H9 (cell line): ENCODE results near the gene CRYM. TPM values are rescaled to one million over a fixed set of nuclear protein-coding genes. Genes with fewer than 3 reads are reported as not detected.

ENCODE experiments used
- DNase-seq: peaks from one replicate; pipeline ENCODE4 v3.0.0-alpha.2; 2017
- H2AFZ ChIP-seq: one replicate; pipeline ENCODE4 v1.6.1; 2013; ENCODE audit warnings: mild to moderate bottlenecking, low read length, control low read depth, moderate library complexity
- H2AK5ac ChIP-seq: 2 replicates; pipeline ENCODE4 v1.6.1; 2013; ENCODE audit warnings: low read length, control low read depth, mixed read lengths; ENCODE audit not compliant: insufficient read length
- H2BK120ac ChIP-seq: one replicate; pipeline ENCODE4 v1.6.1; 2013; ENCODE audit warnings: low read depth, mild to moderate bottlenecking, low read length, control low read depth, inconsistent platforms; ENCODE audit not compliant: poor library complexity, severe bottlenecking
- H2BK12ac ChIP-seq: 2 replicates; pipeline ENCODE4 v1.6.1; 2013; ENCODE audit warnings: low read length, control low read depth, mixed read lengths, low read depth; ENCODE audit not compliant: insufficient read length
- H2BK15ac ChIP-seq: 2 replicates; pipeline ENCODE4 v1.6.1; 2013; ENCODE audit warnings: low read depth, low read length, control low read depth
- H2BK20ac ChIP-seq: one replicate; pipeline ENCODE4 v1.6.1; 2013; ENCODE audit warnings: low read depth, mild to moderate bottlenecking, low read length, control low read depth, inconsistent platforms; ENCODE audit not compliant: poor library complexity, severe bottlenecking
- H2BK5ac ChIP-seq: 2 replicates; pipeline ENCODE4 v1.6.1; 2013; ENCODE audit warnings: low read length, control low read depth, mixed read lengths; ENCODE audit not compliant: insufficient read length
- H3K14ac ChIP-seq: 2 replicates; pipeline ENCODE4 v1.6.1; 2013; ENCODE audit warnings: low read length, control low read depth; ENCODE audit not compliant: insufficient read depth
- H3K18ac ChIP-seq: 2 replicates; pipeline ENCODE4 v1.6.1; 2013; ENCODE audit warnings: low read depth, mild to moderate bottlenecking, mixed read lengths, low read length, control low read depth; ENCODE audit not compliant: insufficient read length
- H3K23ac ChIP-seq: 2 replicates; pipeline ENCODE4 v1.6.1; 2013; ENCODE audit warnings: low read length, control low read depth, mixed read lengths, low read depth; ENCODE audit not compliant: insufficient read length
- H3K23me2 ChIP-seq: 2 replicates; pipeline ENCODE4 v1.6.1; 2013; ENCODE audit warnings: low read depth, mild to moderate bottlenecking, mixed read lengths, low read length, control low read depth; ENCODE audit not compliant: insufficient read length, poor library complexity, severe bottlenecking
- H3K27ac ChIP-seq: 2 replicates; pipeline ENCODE4 v1.5.1; 2013; ENCODE audit warnings: low read length, control low read depth, mixed read lengths, low read depth; ENCODE audit not compliant: insufficient read length
- H3K27me3 ChIP-seq: 2 replicates; pipeline ENCODE4 v1.6.1; 2013; ENCODE audit warnings: low read length, control low read depth, inconsistent platforms; ENCODE audit not compliant: insufficient read depth
- H3K4ac ChIP-seq: 2 replicates; pipeline ENCODE4 v1.6.1; 2013; ENCODE audit warnings: low read depth, mild to moderate bottlenecking, control low read depth, inconsistent platforms, low read length, moderate library complexity
- H3K4me1 ChIP-seq: 2 replicates; pipeline ENCODE4 v1.6.1; 2013; ENCODE audit warnings: low read length, control low read depth, inconsistent platforms; ENCODE audit not compliant: insufficient read depth
- H3K4me2 ChIP-seq: 2 replicates; pipeline ENCODE4 v1.6.1; 2013; ENCODE audit warnings: low read length, control low read depth, mixed read lengths; ENCODE audit not compliant: insufficient read length, insufficient read depth
- H3K56ac ChIP-seq: 2 replicates; pipeline ENCODE4 v1.6.1; 2013; ENCODE audit warnings: low read depth, mild to moderate bottlenecking, mixed read lengths, low read length, control low read depth; ENCODE audit not compliant: insufficient read length
- H3K79me1 ChIP-seq: 2 replicates; pipeline ENCODE4 v1.6.1; 2013; ENCODE audit warnings: low read depth, mild to moderate bottlenecking, moderate library complexity, low read length, control low read depth, inconsistent platforms; ENCODE audit not compliant: insufficient read depth, poor library complexity, severe bottlenecking
- H3K79me2 ChIP-seq: 2 replicates; pipeline ENCODE4 v1.6.1; 2013; ENCODE audit warnings: low read length, control low read depth, inconsistent platforms; ENCODE audit not compliant: insufficient read depth
- H3K9ac ChIP-seq: 2 replicates; pipeline ENCODE4 v1.6.1; 2013; ENCODE audit warnings: low read length, control low read depth, mixed read lengths; ENCODE audit not compliant: insufficient read length; ENCODE audit errors: extremely low read depth
- H3K9me3 ChIP-seq: one replicate; pipeline ENCODE4 v1.6.1; 2013; ENCODE audit warnings: low read depth, low read length, inconsistent platforms; ENCODE audit not compliant: control insufficient read depth
- H3T11ph ChIP-seq: one replicate; pipeline ENCODE4 v1.6.1; 2013; ENCODE audit warnings: mild to moderate bottlenecking, low read length, control low read depth, inconsistent platforms
- H4K20me1 ChIP-seq: one replicate; pipeline ENCODE4 v1.6.1; 2013; ENCODE audit not compliant: control insufficient read depth, insufficient read length, insufficient read depth
- H4K5ac ChIP-seq: 2 replicates; pipeline ENCODE4 v1.6.1; 2013; ENCODE audit warnings: low read depth, mild to moderate bottlenecking, mixed read lengths, low read length, control low read depth; ENCODE audit not compliant: insufficient read length
- H4K8ac ChIP-seq: replicated peaks from 2 replicates; pipeline ENCODE4 v1.6.1; 2013; ENCODE audit warnings: low read length, control low read depth, mixed read lengths, low read depth; ENCODE audit not compliant: insufficient read length
- H4K91ac ChIP-seq: 2 replicates; pipeline ENCODE4 v1.6.1; 2013; ENCODE audit warnings: low read depth, mild to moderate bottlenecking, moderate library complexity, mixed read lengths, low read length, control low read depth; ENCODE audit not compliant: insufficient read length
- H3K27ac Mint-ChIP-seq, 3 experiments: 2 replicates in 2 of 3; 3 replicates in 1 of 3; pipeline ENCODE4 v1.8.0; 2020 to 2021; ENCODE audit warnings: mixed read lengths in 3 of 3, mild to moderate bottlenecking in 1 of 3, moderate library complexity in 1 of 3
- H3K27me3 Mint-ChIP-seq: 2 replicates; pipeline ENCODE4 v1.8.0; 2021; ENCODE audit warnings: low read depth, mild to moderate bottlenecking, moderate library complexity, mixed read lengths
- H3K36me3 Mint-ChIP-seq, 3 experiments: 2 replicates in 2 of 3; 3 replicates in 1 of 3; pipeline ENCODE4 v1.8.0; 2020 to 2021; ENCODE audit warnings: low read depth in 3 of 3, mixed read lengths in 3 of 3; ENCODE audit not compliant: insufficient read depth in 1 of 3
- H3K4me1 Mint-ChIP-seq, 2 experiments: 2 replicates each; pipeline ENCODE4 v1.8.0; 2020; ENCODE audit warnings: mixed read lengths in 2 of 2
- H3K4me3 Mint-ChIP-seq, 2 experiments: 2 replicates in 1 of 2; 3 replicates in 1 of 2; pipeline ENCODE4 v1.8.0; 2020 to 2021; ENCODE audit warnings: mild to moderate bottlenecking in 2 of 2, mixed read lengths in 2 of 2, moderate library complexity in 1 of 2
- H3K9me3 Mint-ChIP-seq, 2 experiments: 2 replicates in 1 of 2; 3 replicates in 1 of 2; pipeline ENCODE4 v1.8.0; 2020; ENCODE audit warnings: mild to moderate bottlenecking in 2 of 2, mixed read lengths in 2 of 2, moderate library complexity in 1 of 2
- WGBS: extraction: QIAGEN DNeasy Blood & Tissue Kit; methylation state at CpG from one replicate; pipeline ENCODE4 v1.1.7; 2013; ENCODE audit warnings: missing lambda C conversion rate, low lambda C conversion rate, mixed read lengths; ENCODE audit not compliant: insufficient read length; ENCODE audit errors: extremely low coverage; 5-methylcytosine and 5-hydroxymethylcytosine counted together
- total RNA-seq: library from RNA; stranded (reverse); gene quantifications from 2 replicates; pipeline ENCODE4 v1.2.1, GENCODE V29; 2021
- TF ChIP-seq, protein P1 (sequence below): fragments of 200-600 bp; sonication (generic); conservative IDR thresholded peaks from 3 replicates; pipeline ENCODE4 v1.8.0; 2021; ENCODE audit warnings: antibody characterized with exemption, mild to moderate bottlenecking

The CRYM gene
- total RNA-seq, 1 experiment from 2014 or later = 17.8 TPM

DNA sequence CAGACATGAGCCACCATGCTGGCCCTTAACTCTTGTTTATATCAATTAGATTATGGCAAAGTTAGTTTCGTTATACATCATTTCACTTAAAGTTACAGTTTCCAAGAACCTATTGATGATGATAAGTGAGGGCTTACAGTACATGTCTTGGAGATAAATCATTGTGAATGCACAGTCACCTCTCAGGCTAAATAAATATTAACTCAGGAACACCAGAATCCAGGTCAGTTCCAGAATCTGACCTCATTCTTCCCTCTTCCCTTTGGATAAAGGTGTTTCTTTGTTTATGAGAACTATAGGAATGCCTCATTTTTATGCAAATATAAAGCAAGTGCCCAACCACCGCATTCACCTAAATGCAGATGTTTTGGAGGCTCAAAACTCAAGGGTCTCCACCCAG is 48.4 kb upstream of the CRYM start:
- H3K36me3 Mint-ChIP-seq = peaks cover 6 to 15% (median 10%) of the 10 kb centered on the region in 3 experiments; a peak in 6 of 7 replicates
- H3K4me3 Mint-ChIP-seq = no peak overlapping the region; a peak in 1 of 5 replicates
- Histone ChIP-seq H4K91ac (no peak overlapping the region), H3K9me3 (no peaks in the 10 kb centered on the region), H3T11ph (no peak overlapping the region), H2BK12ac (no peak overlapping the region), H2BK15ac (no peak overlapping the region), H4K5ac (no peak overlapping the region), H3K56ac (no peak overlapping the region), H3K27me3 (no peaks in the 10 kb centered on the region), H3K79me1 (no peaks in the 10 kb centered on the region), H3K9ac (no peak overlapping the region), H2AK5ac (no peak overlapping the region), H2BK120ac (no peak overlapping the region), H2BK5ac (no peak overlapping the region), H3K23ac (no peak overlapping the region), H2AFZ (no peak overlapping the region), H4K20me1 (no peaks in the 10 kb centered on the region), H3K27ac (no peak overlapping the region), H3K18ac (no peak overlapping the region), H2BK20ac (no peak overlapping the region), H3K4me1 (peaks cover 6% of the 10 kb centered on the region; the same call in 1 of the 2 replicates), H3K4me2 (no peak overlapping the region), H3K4ac (no peak overlapping the region), H4K8ac (no peak overlapping the region), H3K79me2 (no peaks in the 10 kb centered on the region), H3K14ac (no peak overlapping the region), H3K23me2 (no peaks in the 10 kb centered on the region)
- DNase-seq = no peak
- peaks cover 35% of the 10 kb centered on the region in 2 experiments for H3K4me1 Mint-ChIP-seq
- H3K27me3 Mint-ChIP-seq = peaks cover 5% of the 10 kb centered on the region
- WGBS = no CpG with 5 or more reads among the region's 2 CpGs
- H3K27ac Mint-ChIP-seq = no peak overlapping the region; a peak in 1 of 7 replicates
- peaks cover 9 to 11% of the 10 kb centered on the region in 2 experiments for H3K9me3 Mint-ChIP-seq
- TF ChIP-seq, protein P1, sequence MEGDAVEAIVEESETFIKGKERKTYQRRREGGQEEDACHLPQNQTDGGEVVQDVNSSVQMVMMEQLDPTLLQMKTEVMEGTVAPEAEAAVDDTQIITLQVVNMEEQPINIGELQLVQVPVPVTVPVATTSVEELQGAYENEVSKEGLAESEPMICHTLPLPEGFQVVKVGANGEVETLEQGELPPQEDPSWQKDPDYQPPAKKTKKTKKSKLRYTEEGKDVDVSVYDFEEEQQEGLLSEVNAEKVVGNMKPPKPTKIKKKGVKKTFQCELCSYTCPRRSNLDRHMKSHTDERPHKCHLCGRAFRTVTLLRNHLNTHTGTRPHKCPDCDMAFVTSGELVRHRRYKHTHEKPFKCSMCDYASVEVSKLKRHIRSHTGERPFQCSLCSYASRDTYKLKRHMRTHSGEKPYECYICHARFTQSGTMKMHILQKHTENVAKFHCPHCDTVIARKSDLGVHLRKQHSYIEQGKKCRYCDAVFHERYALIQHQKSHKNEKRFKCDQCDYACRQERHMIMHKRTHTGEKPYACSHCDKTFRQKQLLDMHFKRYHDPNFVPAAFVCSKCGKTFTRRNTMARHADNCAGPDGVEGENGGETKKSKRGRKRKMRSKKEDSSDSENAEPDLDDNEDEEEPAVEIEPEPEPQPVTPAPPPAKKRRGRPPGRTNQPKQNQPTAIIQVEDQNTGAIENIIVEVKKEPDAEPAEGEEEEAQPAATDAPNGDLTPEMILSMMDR = no peak
